Natural killer cell treated with Interleukin-12 subunit alpha and Interleukin-12 subunit beta and Interleukin-15 and Interleukin-18, amount 100 ng/mL, for 72 hours (primary cell): ENCODE data around the gene TCEAL8. TPM values are rescaled to one million over a fixed set of nuclear protein-coding genes. Genes with fewer than 3 reads are reported as not detected.

Experiments used
- total RNA-seq, 2 donors: library from RNA; stranded (reverse); gene quantifications; one replicate each; pipeline ENCODE4 v1.2.3, GENCODE V29; 2022

The TCEAL8 gene
- total RNA-seq, 2 donors from 2014 or later, result 14.4 to 24.7 TPM

Other genes with a start within 250 kb of the TCEAL8 start
- not detected for gene BEX1, start 191.0 kb downstream of the TCEAL8 start, total RNA-seq
- not detected for gene NXF3, start 162.0 kb downstream of the TCEAL8 start, total RNA-seq
- 10 to 100 TPM in 1 of 2 donors, 1 to 10 TPM in 1; 2.9 to 13.4 TPM for gene BEX4, start 40.0 kb downstream of the TCEAL8 start, total RNA-seq
- not detected for gene TCEAL5, start 21.6 kb upstream of the TCEAL8 start, total RNA-seq
- gene BEX2, start 55.8 kb upstream of the TCEAL8 start, total RNA-seq, result 1 to 10 TPM; 2.3 to 2.6 TPM
- gene TCEAL7, start 75.1 kb upstream of the TCEAL8 start, total RNA-seq, result not detected
- gene TCEAL9, start 101.4 kb upstream of the TCEAL8 start, total RNA-seq, result under 1 TPM in 1 of 2 donors, not detected in 1; 0.90 TPM
- gene BEX3, start 121.4 kb upstream of the TCEAL8 start, total RNA-seq, result under 1 TPM in 1 of 2 donors, not detected in 1; 0.52 TPM